B cell (primary cell): ENCODE data around the gene TET2. TPM values are rescaled to one million over a fixed set of nuclear protein-coding genes. Genes with fewer than 3 reads are reported as not detected.

ENCODE experiments used
- ATAC-seq: fragments of 200-7000 bp; cut with Tn5 transposase; one replicate; pipeline ENCODE4 v1.10.0; 2021; ENCODE audit warnings: low read depth, mild to moderate bottlenecking, moderate number of reproducible peaks, moderate library complexity
- CTCF ChIA-PET: fragments of 350-600 bp; sonication (Branson Sonifier 250); formaldehyde crosslinking; loops from one replicate; lab custom pipeline; 2021; ENCODE audit warnings: antibody characterized with exemption, inconsistent platforms; lab: Charles Lee
- POLR2A ChIA-PET: fragments of 350-600 bp; sonication (Branson Sonifier 250); formaldehyde crosslinking; loops from one replicate; lab custom pipeline; 2021; ENCODE audit warnings: antibody characterized with exemption; lab: Charles Lee
- DNase-seq: peaks from one replicate; pipeline ENCODE4 v3.0.0; 2013
- H2AFZ ChIP-seq: 2 replicates; pipeline ENCODE4 v1.6.1; 2012; ENCODE audit warnings: mild to moderate bottlenecking, low read depth, low read length; ENCODE audit not compliant: insufficient read depth, poor library complexity, severe bottlenecking
- H3K27ac ChIP-seq, 2 donors: 1 replicate in 1 of 2; 2 replicates in 1 of 2; pipeline ENCODE4 v1.5.1; 2012 to 2013; ENCODE audit warnings: low read length in 2 of 2, mild to moderate bottlenecking in 2 of 2, moderate library complexity in 1 of 2
- H3K27me3 ChIP-seq, 4 experiments: fragments of 200-600 bp in 1 of 4; sonication (generic) in 1 of 4; replicated peaks in 1 of 4; 1 replicate in 2 of 4; 2 replicates in 2 of 4; pipeline versions ENCODE4 v1.6.1 to v1.7.0; 2013 to 2016; ENCODE audit warnings: low read length in 3 of 4, mild to moderate bottlenecking in 2 of 4, mixed read lengths in 1 of 4, moderate library complexity in 1 of 4; ENCODE audit not compliant: insufficient read depth in 4 of 4, control insufficient read depth in 3 of 4; ENCODE audit errors: control extremely low read depth in 1 of 4
- H3K36me3 ChIP-seq, 2 experiments: replicated peaks in 1 of 2; 1 replicate in 1 of 2; 2 replicates in 1 of 2; pipeline versions ENCODE4 v1.6.1 to v1.7.1; 2013; ENCODE audit warnings: low read length in 1 of 2; ENCODE audit not compliant: insufficient read depth in 2 of 2, control insufficient read depth in 1 of 2; ENCODE audit errors: control extremely low read depth in 1 of 2, extremely low read depth in 1 of 2
- H3K4me1 ChIP-seq, 2 donors: fragments of 200-600 bp in 1 of 2; sonication (generic) in 1 of 2; 1 replicate in 1 of 2; 2 replicates in 1 of 2; pipeline versions ENCODE4 v1.5.1 to v1.6.1; 2013 to 2017; ENCODE audit warnings: low read length in 2 of 2; ENCODE audit not compliant: control insufficient read depth in 2 of 2, insufficient read depth in 2 of 2
- H3K4me2 ChIP-seq: replicated peaks from 2 replicates; pipeline ENCODE3; 2012; ENCODE audit warnings: mild to moderate bottlenecking, low read depth, low read length; ENCODE audit not compliant: poor library complexity, severe bottlenecking
- H3K4me3 ChIP-seq, 5 experiments: fragments of 200-600 bp in 1 of 5; sonication (generic) in 1 of 5; 1 replicate in 3 of 5; 2 replicates in 2 of 5; pipeline versions ENCODE4 v1.5.1 to v1.7.0; 2011 to 2016; ENCODE audit warnings: low read length in 4 of 5, mild to moderate bottlenecking in 4 of 5, low read depth in 2 of 5, control low read depth in 1 of 5, moderate library complexity in 1 of 5; ENCODE audit not compliant: insufficient read depth in 1 of 5; ENCODE audit errors: control extremely low read depth in 1 of 5, extremely low read depth in 1 of 5
- H3K79me2 ChIP-seq: fragments of 200-600 bp; sonication (generic); one replicate; pipeline ENCODE4 v1.6.0; 2016; ENCODE audit warnings: low read length; ENCODE audit not compliant: control insufficient read depth, insufficient read depth
- H3K9ac ChIP-seq: fragments of 200-600 bp; sonication (generic); 2 replicates; pipeline ENCODE4 v1.6.1; 2017; ENCODE audit warnings: mild to moderate bottlenecking, low read length, moderate library complexity
- H3K9me3 ChIP-seq, 3 donors: one replicate each; pipeline versions ENCODE4 v1.6.1 to v1.7.1; 2013; ENCODE audit warnings: low read length in 2 of 3; ENCODE audit not compliant: control insufficient read depth in 2 of 3, insufficient read depth in 1 of 3; ENCODE audit errors: control extremely low read depth in 1 of 3
- H4K20me1 ChIP-seq: 2 replicates; pipeline ENCODE4 v1.6.0; 2012; ENCODE audit warnings: mild to moderate bottlenecking, low read length; ENCODE audit not compliant: insufficient read depth, control insufficient read depth, poor library complexity, severe bottlenecking
- H3K27ac Mint-ChIP-seq: one replicate; pipeline ENCODE4 v1.8.0; 2021; ENCODE audit warnings: mixed read lengths
- H3K27me3 Mint-ChIP-seq: one replicate; pipeline ENCODE4 v1.8.0; 2021; ENCODE audit warnings: mixed read lengths
- H3K4me1 Mint-ChIP-seq: one replicate; pipeline ENCODE4 v1.8.0; 2021; ENCODE audit warnings: mixed read lengths
- H3K4me3 Mint-ChIP-seq: one replicate; pipeline ENCODE4 v1.8.0; 2021; ENCODE audit warnings: mixed read lengths
- H3K9me3 Mint-ChIP-seq: one replicate; pipeline ENCODE4 v1.8.0; 2022; ENCODE audit warnings: mixed read lengths; ENCODE audit not compliant: insufficient read depth
- CTCF ChIP-seq: fragments of 200-600 bp; IDR thresholded peaks from one replicate; pipeline ENCODE4 v1.8.0; 2022; ENCODE audit warnings: antibody characterized with exemption, mild to moderate bottlenecking
- EZH2 ChIP-seq: IDR thresholded peaks from 2 replicates; pipeline ENCODE4 v1.6.1; 2012; ENCODE audit warnings: borderline replicate concordance, low read depth, mild to moderate bottlenecking, moderate library complexity, low read length; ENCODE audit not compliant: insufficient read depth, poor library complexity, severe bottlenecking
- WGBS: methylation state at CpG from one replicate; pipeline ENCODE4 v1.1.5; 2013; ENCODE audit warnings: missing lambda C conversion rate; ENCODE audit not compliant: insufficient coverage; 5-methylcytosine and 5-hydroxymethylcytosine counted together
- intact Hi-C: fragments of 100-400 bp; cut with micrococcal nuclease; formaldehyde crosslinking; loops from one replicate; pipeline ENCODE4 v1.10.0; 2022
- polyA plus RNA-seq: library from polyadenylated mRNA; depleted of rRNA; stranded (reverse); fragments of >200 nt; gene quantifications from 2 replicates; pipeline ENCODE4 v1.2.3, GENCODE V29; 2012
- small RNA-seq: library from RNA; depleted of rRNA; stranded (forward); fragments of <200 nt; gene quantifications from one replicate; pipeline ENCODE3, GENCODE V24; 2012; ENCODE audit warnings: low replicate concordance, low read depth; ENCODE audit not compliant: insufficient read length
- total RNA-seq, 2 donors: library from RNA; stranded (reverse); fragments of 120-200 nt in 1 of 2; gene quantifications; 1 replicate in 1 of 2; 2 replicates in 1 of 2; pipeline versions ENCODE4 v1.2.3 to v1.2.4, GENCODE V29; 2013 to 2022

The TET2 gene
- total and polyA plus RNA-seq, 2 donors (not counting 1 experiment from before 2014, with no cell fraction given) = 7.1 to 56.8 TPM

- Mint-ChIP-seq H3K27ac (no peak overlapping the region), H3K4me1 (no peaks in the 10 kb centered on the region), H3K4me3 (no peak overlapping the region), H3K9me3 (no peaks in the 10 kb centered on the region), H3K27me3 (no peaks in the 10 kb centered on the region)
- Histone ChIP-seq H3K4me3 (no peak overlapping the region), H3K36me3 (no peaks in the 10 kb centered on the region), H4K20me1 (no peaks in the 10 kb centered on the region), H3K9me3 (no peaks in the 10 kb centered on the region), H3K79me2 (no peaks in the 10 kb centered on the region), H2AFZ (no peak overlapping the region), H3K9ac (no peak overlapping the region), H3K27ac (no peak overlapping the region), H3K27me3 (no peaks in the 10 kb centered on the region), H3K4me1 (no peaks in the 10 kb centered on the region), H3K4me2 (no peak overlapping the region)
- ChIA-PET CTCF (no interaction called here), POLR2A (no interaction called here)
- DNase-seq (no peak), ATAC-seq (no peak)
- TF ChIP-seq EZH2 (no peak), CTCF (no peak)
- intact Hi-C loops = no loop called here
Measured at GRCh38 chr4:105327956-105328355, 181.3 kb downstream of the TET2 start.

GRCh38 chr4:105329081-105329480 is 182.4 kb downstream of the TET2 start:
- Histone ChIP-seq H3K4me1 (no peaks in the 10 kb centered on the region), H3K79me2 (no peaks in the 10 kb centered on the region), H2AFZ (no peak overlapping the region), H3K4me2 (no peak overlapping the region), H4K20me1 (no peaks in the 10 kb centered on the region), H3K27me3 (no peaks in the 10 kb centered on the region), H3K9ac (no peak overlapping the region), H3K36me3 (no peaks in the 10 kb centered on the region), H3K4me3 (no peak overlapping the region), H3K27ac (no peak overlapping the region), H3K9me3 (no peaks in the 10 kb centered on the region)
- WGBS = no CpG with 5 or more reads among the region's 1 CpG
- ChIA-PET POLR2A (interaction anchor here (0.6 kb wide), 1 partner anchor 59 kb away, joined by 7 read pairs; no protein-coding TSS in a partner anchor), CTCF (no interaction called here)
- H3K4me1 Mint-ChIP-seq = no peaks in the 10 kb centered on the region
- H3K4me3 Mint-ChIP-seq = no peak overlapping the region
- no peak overlapping the region for H3K27ac Mint-ChIP-seq
- H3K9me3 Mint-ChIP-seq = no peaks in the 10 kb centered on the region
- no peak for DNase-seq
- ATAC-seq = no peak
- no peak for TF ChIP-seq CTCF
- no peak for TF ChIP-seq EZH2
- intact Hi-C loops = no loop called here
- H3K27me3 Mint-ChIP-seq = no peaks in the 10 kb centered on the region

Small RNAs within 50 kb of the gene (small RNA-seq; reads per million reads assigned to genes)
- not detected for gene RF00322
- gene RN7SL89P = not detected
